HG03439 (cell line): ENCODE results near the gene FRG1.
"Not testable (repeated sequence)": the region's sequence is repeated elsewhere in the genome, so short reads cannot be mapped to it uniquely, and the experiment has no call there.

Source experiments
- ATAC-seq: cut with Tn5 transposase; IDR thresholded peaks from one replicate; pipeline ENCODE4 v1.9.1; 2021; ENCODE audit warnings: mild to moderate bottlenecking, moderate library complexity; ENCODE audit not compliant: unreplicated experiment

FRG1 gene

GRCh38 chr4:189984661-189985060 is 44.0 kb downstream of the FRG1 start:
- not testable (repeated sequence) for ATAC-seq

- ATAC-seq = not testable (repeated sequence)
These were observed 45.1 kb downstream of the FRG1 start for GRCh38 chr4:189985651-189986243.

- no peak for ATAC-seq
These were observed 48.3 kb downstream of the FRG1 start for GRCh38 chr4:189988877-189989431.

DNA sequence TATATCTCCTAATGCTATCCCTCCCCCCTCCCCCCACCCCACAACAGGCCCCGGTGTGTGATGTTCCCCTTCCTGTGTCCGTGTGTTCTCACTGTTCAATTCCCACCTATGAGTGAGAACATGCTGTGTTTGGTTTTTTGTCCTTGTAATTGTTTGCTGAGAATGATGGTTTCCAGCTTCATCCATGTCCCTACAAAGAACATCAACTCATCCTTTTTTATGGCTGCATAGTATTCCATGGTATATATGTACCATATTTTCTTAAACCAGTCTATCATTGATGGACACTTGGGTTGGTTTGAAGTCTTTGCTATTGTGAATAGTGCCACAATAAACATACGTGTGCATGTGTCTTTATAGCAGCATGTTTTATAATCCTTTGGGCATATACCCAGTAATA is 49.3 kb downstream of the FRG1 start:
- not testable (repeated sequence) for ATAC-seq
